GM10847 (cell line): ENCODE measurements around the gene AFAP1.

Source experiments
- POLR2A ChIP-seq: IDR thresholded peaks from 2 replicates; pipeline ENCODE4 v1.6.1; 2011; ENCODE audit not compliant: insufficient read length; ENCODE audit errors: extremely low read depth

AFAP1 gene

DNA sequence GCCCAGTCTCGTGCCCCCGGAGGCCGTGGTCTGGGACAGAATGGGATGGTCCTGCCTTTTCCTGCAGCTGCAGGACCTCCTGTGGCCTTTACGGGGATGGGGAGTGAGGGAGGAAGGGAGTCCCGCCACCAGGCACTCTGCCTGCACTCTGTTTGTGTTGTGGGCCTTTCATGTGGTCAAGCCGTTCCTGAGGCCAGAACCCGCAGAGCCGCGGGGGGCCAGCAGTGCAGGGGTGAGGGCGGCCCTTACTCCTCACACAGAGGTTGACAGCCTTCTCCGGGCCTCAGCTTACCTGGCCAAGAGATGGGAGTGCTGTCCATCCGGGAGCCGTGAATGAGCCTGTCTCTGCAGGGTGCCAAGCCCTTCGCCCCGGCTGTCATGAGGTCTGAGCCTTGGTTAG, 230.7 kb downstream of the AFAP1 start:
- TF ChIP-seq POLR2A: no peak
